Thyroid gland (tissue), 4 donors: Measurements from ENCODE around the gene H2BW1. TPM values are rescaled to one million over a fixed set of nuclear protein-coding genes. Genes with fewer than 3 reads are reported as not detected.
"Not testable (repeated sequence)": the region's sequence is repeated elsewhere in the genome, so short reads cannot be mapped to it uniquely, and the experiment has no call there.

Experiments
- DNase-seq, 2 donors: peaks; one replicate each; pipeline ENCODE4 v3.0.0-alpha.2; 2019
- H3K27ac ChIP-seq, 3 donors: fragments of 200-600 bp; sonication (generic); 1 replicate in 2 of 3; 2 replicates in 1 of 3; pipeline ENCODE4 v1.5.1; 2016 to 2019; ENCODE audit warnings: mild to moderate bottlenecking in 1 of 3, moderate library complexity in 1 of 3
- H3K27me3 ChIP-seq: fragments of 200-600 bp; sonication (generic); one replicate; pipeline ENCODE4 v1.5.1; 2019
- H3K36me3 ChIP-seq, 2 donors: fragments of 200-600 bp; sonication (generic); one replicate each; pipeline ENCODE4 v1.5.1; 2016 to 2019
- H3K4me1 ChIP-seq, 2 donors: fragments of 200-600 bp; sonication (generic); one replicate each; pipeline ENCODE4 v1.5.1; 2017 to 2019
- H3K4me3 ChIP-seq, 3 donors: fragments of 200-600 bp; sonication (generic); replicated peaks in 1 of 3; 1 replicate in 2 of 3; 2 replicates in 1 of 3; pipeline ENCODE4 v1.5.1; 2016; ENCODE audit warnings: mild to moderate bottlenecking in 1 of 3
- H3K9me3 ChIP-seq: fragments of 200-600 bp; sonication (generic); one replicate; pipeline ENCODE4 v1.5.1; 2017
- POLR2A ChIP-seq, 2 donors: fragments of 450-650 bp; IDR thresholded peaks; one replicate each; pipeline ENCODE4 v1.6.1; 2017; ENCODE audit warnings: antibody characterized with exemption in 2 of 2, mild to moderate bottlenecking in 2 of 2, moderate library complexity in 1 of 2
- WGBS, 2 donors: methylation state at CpG; one replicate each; pipeline ENCODE4 v1.1.5; 2017; 5-methylcytosine and 5-hydroxymethylcytosine counted together
- intact Hi-C: fragments of 100-400 bp; cut with DNase I; formaldehyde crosslinking; loops from one replicate; pipeline ENCODE4 v1.15.1; 2023
- total RNA-seq, 4 donors: library from RNA; depleted of rRNA; stranded (reverse); fragments of >200 nt; gene quantifications; one replicate each; pipeline ENCODE4 v1.2.3, GENCODE V29; 2016
- TF ChIP-seq, protein P1 (sequence below), 6 experiments: fragments of 200-600 bp in 3 of 6; fragments of 450-650 bp in 3 of 6; sonication (generic) in 3 of 6; IDR thresholded peaks; one replicate each; pipeline ENCODE4 v1.5.1; 2016 to 2019; ENCODE audit warnings: antibody characterized with exemption in 6 of 6, mild to moderate bottlenecking in 2 of 6, inconsistent platforms in 1 of 6, moderate library complexity in 1 of 6

The H2BW1 gene
- not detected for total RNA-seq

DNA sequence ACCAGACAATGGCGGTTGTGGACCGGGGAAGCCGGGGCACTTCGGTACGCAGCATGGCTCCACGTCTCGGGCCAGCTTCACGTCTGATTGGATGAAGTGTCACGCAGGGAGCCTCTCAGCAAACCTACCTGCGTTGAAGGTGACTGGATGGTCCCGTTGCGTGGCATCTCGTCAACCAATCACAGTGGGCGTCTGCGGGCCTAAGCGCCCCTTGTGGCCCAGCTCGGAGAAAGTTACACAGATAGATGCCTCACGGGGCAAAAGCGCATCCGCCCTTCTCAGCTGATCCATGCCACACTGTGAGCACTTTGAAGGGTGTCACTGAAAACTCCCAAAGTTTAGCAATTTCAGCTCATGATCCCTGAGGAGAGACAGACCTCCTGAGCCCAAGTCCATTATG lies at the start of gene H2BW1:
Gene H2BW1, minus strand, starts transcription at position 103 of the 400 bp plus-strand sequence. CDS start 132 bp downstream, outside the sequence.
- H3K9me3 ChIP-seq, result no peaks in the 10 kb centered on the region
- no peaks in the 10 kb centered on the region for H3K27me3 ChIP-seq
- intact Hi-C loops, result loop anchor here (5.0 kb wide), 1 partner anchor 91 kb away; no protein-coding TSS in a partner anchor
- no peak for DNase-seq
- no peaks in the 10 kb centered on the region for H3K4me1 ChIP-seq
- TF ChIP-seq, protein P1, sequence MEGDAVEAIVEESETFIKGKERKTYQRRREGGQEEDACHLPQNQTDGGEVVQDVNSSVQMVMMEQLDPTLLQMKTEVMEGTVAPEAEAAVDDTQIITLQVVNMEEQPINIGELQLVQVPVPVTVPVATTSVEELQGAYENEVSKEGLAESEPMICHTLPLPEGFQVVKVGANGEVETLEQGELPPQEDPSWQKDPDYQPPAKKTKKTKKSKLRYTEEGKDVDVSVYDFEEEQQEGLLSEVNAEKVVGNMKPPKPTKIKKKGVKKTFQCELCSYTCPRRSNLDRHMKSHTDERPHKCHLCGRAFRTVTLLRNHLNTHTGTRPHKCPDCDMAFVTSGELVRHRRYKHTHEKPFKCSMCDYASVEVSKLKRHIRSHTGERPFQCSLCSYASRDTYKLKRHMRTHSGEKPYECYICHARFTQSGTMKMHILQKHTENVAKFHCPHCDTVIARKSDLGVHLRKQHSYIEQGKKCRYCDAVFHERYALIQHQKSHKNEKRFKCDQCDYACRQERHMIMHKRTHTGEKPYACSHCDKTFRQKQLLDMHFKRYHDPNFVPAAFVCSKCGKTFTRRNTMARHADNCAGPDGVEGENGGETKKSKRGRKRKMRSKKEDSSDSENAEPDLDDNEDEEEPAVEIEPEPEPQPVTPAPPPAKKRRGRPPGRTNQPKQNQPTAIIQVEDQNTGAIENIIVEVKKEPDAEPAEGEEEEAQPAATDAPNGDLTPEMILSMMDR (IDR thresholded peaks at IDR 0.05), result no peak
- TF ChIP-seq POLR2A (IDR thresholded peaks at IDR 0.05), result no peak
- no peak within 1 kb of the TSS for H3K27ac ChIP-seq
- no peak within 1 kb of the TSS for H3K4me3 ChIP-seq
- H3K36me3 ChIP-seq, result no peaks in the 10 kb centered on the region
- WGBS, 2 donors, result 88% methylated on average over 20 of the region's 20 CpGs; no CpG with 5 or more reads in 1 of the 2 donors

DNA sequence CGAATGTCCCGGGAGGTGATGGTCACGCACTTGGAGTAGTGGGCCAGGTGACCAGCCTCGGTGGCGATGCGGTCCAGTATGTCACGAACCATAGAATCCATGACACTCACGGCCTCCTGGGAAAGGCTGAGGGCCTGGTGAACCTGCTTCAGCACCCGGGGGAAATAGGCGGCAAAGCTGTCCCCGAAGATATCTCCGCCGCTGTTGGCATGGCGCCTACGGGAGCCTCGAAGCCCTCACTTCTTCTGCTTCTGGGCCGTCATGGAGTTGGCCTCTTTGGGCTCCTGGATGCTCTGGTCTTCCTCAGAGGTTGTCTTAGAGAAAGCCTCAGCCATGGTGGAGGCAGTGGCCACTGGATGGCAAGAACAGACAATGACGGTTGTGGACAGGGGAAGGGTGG lies 49.1 kb upstream of the H2BW1 start:
- H3K4me1 ChIP-seq, H3K36me3 ChIP-seq, intact Hi-C loops, DNase-seq, H3K9me3 ChIP-seq, H3K27ac ChIP-seq, H3K27me3 ChIP-seq, H3K4me3 ChIP-seq: not testable (repeated sequence)
- WGBS, 2 donors, result no CpG with 5 or more reads among the region's 18 CpGs

GRCh38 chrX:104054956-104055355 lies 41.4 kb upstream of the H2BW1 start:
- H3K27me3 ChIP-seq, DNase-seq, H3K4me3 ChIP-seq, H3K9me3 ChIP-seq, H3K4me1 ChIP-seq, intact Hi-C loops, H3K36me3 ChIP-seq, H3K27ac ChIP-seq: not testable (repeated sequence)
- WGBS, 2 donors, result no CpG with 5 or more reads among the region's 13 CpGs

GRCh38 chrX:104047171-104047570 lies 33.7 kb upstream of the H2BW1 start:
- intact Hi-C loops, result no loop called here
- WGBS, 2 donors, result 92 to 93% methylated on average over 13 of the region's 13 CpGs
- no peaks in the 10 kb centered on the region for H3K27me3 ChIP-seq
- no peak overlapping the region for H3K4me3 ChIP-seq
- no peaks in the 10 kb centered on the region for H3K4me1 ChIP-seq
- TF ChIP-seq, protein P1 (IDR thresholded peaks at IDR 0.05), result no peak
- no peak for TF ChIP-seq POLR2A (IDR thresholded peaks at IDR 0.05)
- H3K27ac ChIP-seq, result no peak overlapping the region
- no peaks in the 10 kb centered on the region for H3K9me3 ChIP-seq
- H3K36me3 ChIP-seq, result no peaks in the 10 kb centered on the region
- no peak for DNase-seq

DNA sequence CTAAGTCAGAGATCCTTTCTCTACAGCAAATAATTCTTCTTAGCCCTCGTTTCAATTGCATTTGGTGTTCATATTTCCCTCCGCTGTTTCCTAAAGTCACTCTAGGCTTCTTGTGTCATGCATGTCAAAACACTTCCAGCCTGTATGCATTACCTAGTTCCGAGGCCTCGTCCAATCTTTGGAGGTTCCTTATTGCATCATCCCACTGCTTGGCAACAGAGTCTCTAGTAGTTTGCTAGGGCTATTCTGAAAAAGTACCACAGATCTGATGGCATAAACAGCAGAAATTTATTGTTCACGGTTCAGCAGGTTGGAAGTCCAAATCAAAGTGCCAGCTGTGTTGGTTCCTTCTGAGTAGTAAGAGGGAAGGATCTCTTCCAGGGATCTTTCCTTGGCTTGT lies 32.1 kb upstream of the H2BW1 start:
- Histone ChIP-seq H3K4me1 (no peaks in the 10 kb centered on the region), H3K9me3 (no peaks in the 10 kb centered on the region), H3K27ac (no peak overlapping the region), H3K36me3 (no peaks in the 10 kb centered on the region), H3K27me3 (no peaks in the 10 kb centered on the region), H3K4me3 (no peak overlapping the region)
- intact Hi-C loops, result no loop called here
- TF ChIP-seq POLR2A (IDR thresholded peaks at IDR 0.05), result no peak
- TF ChIP-seq, protein P1 (IDR thresholded peaks at IDR 0.05), result no peak
- 71 to 88% methylated on average over 5 of the region's 5 CpGs for WGBS, 2 donors
- DNase-seq, result no peak

- Histone ChIP-seq H3K36me3 (no peaks in the 10 kb centered on the region), H3K4me1 (no peaks in the 10 kb centered on the region), H3K9me3 (no peaks in the 10 kb centered on the region), H3K4me3 (no peak overlapping the region), H3K27ac (no peak overlapping the region), H3K27me3 (no peaks in the 10 kb centered on the region)
- intact Hi-C loops, result no loop called here
- 90 to 92% methylated on average over 4 of the region's 4 CpGs for WGBS, 2 donors
- TF ChIP-seq POLR2A (IDR thresholded peaks at IDR 0.05), result no peak
- TF ChIP-seq, protein P1 (IDR thresholded peaks at IDR 0.05), result no peak
- DNase-seq, result no peak
These were observed 27.5 kb upstream of the H2BW1 start for GRCh38 chrX:104041003-104041402.
